Prostate gland (tissue), 2 donors: ENCODE data around the gene EGLN2. TPM values are rescaled to one million over a fixed set of nuclear protein-coding genes. Genes with fewer than 3 reads are reported as not detected.
A peak's percentile ranks its signal among the peaks of the same experiment; 100 is the strongest.

Experiments
- DNase-seq: peaks from one replicate; pipeline ENCODE4 v3.0.0-alpha.2; 2019; ENCODE audit warnings: low spot score
- H3K27ac ChIP-seq, 2 donors: fragments of 200-600 bp; sonication (generic); 2 replicates each; pipeline ENCODE4 v1.5.1; 2017 to 2019
- H3K27me3 ChIP-seq: fragments of 200-600 bp; sonication (generic); replicated peaks from 2 replicates; pipeline ENCODE4 v1.5.1; 2019; ENCODE audit not compliant: insufficient read depth
- H3K36me3 ChIP-seq, 2 donors: fragments of 200-600 bp; sonication (generic); 1 replicate in 1 of 2; 2 replicates in 1 of 2; pipeline versions ENCODE4 v1.5.1 to v1.8.1; 2017 to 2019
- H3K4me1 ChIP-seq: fragments of 200-600 bp; sonication (generic); replicated peaks from 2 replicates; pipeline ENCODE4 v1.5.1; 2019
- H3K4me3 ChIP-seq, 2 donors: fragments of 200-600 bp; sonication (generic); 2 replicates each; pipeline ENCODE4 v1.5.1; 2017 to 2019
- H3K9me3 ChIP-seq: fragments of 200-600 bp; sonication (generic); 2 replicates; pipeline ENCODE4 v1.5.1; 2017
- CTCF ChIP-seq, 4 experiments: fragments of 200-600 bp in 2 of 4; fragments of 450-650 bp in 2 of 4; sonication (generic) in 2 of 4; IDR thresholded peaks; 1 replicate in 3 of 4; 2 replicates in 1 of 4; pipeline ENCODE4 v1.5.1; 2016 to 2019; ENCODE audit warnings: antibody characterized with exemption in 4 of 4, mild to moderate bottlenecking in 2 of 4, moderate library complexity in 2 of 4
- POLR2A ChIP-seq: fragments of 450-650 bp; IDR thresholded peaks from one replicate; pipeline ENCODE4 v1.6.1; 2016; ENCODE audit warnings: antibody characterized with exemption, mild to moderate bottlenecking
- POLR2AphosphoS5 ChIP-seq: sonication (generic); formaldehyde crosslinking; IDR thresholded peaks from one replicate; pipeline ENCODE4 v1.6.1; 2017; ENCODE audit warnings: antibody characterized with exemption
- WGBS: methylation state at CpG from one replicate; pipeline ENCODE4 v1.1.5; 2018; 5-methylcytosine and 5-hydroxymethylcytosine counted together
- intact Hi-C: fragments of 100-400 bp; cut with DNase I; formaldehyde crosslinking; loops from one replicate; pipeline ENCODE4 v1.14.2; 2022
- total RNA-seq, 2 donors: library from RNA; depleted of rRNA; stranded (reverse); fragments of >200 nt; gene quantifications; one replicate each; pipeline ENCODE4 v1.1.0, GENCODE V29; 2016

Gene EGLN2
- total RNA-seq, 2 donors from 2014 or later, result 62.6 to 213 TPM

- no peak for TF ChIP-seq POLR2AphosphoS5
- TF ChIP-seq POLR2A, result no peak
- no peak for TF ChIP-seq CTCF (IDR thresholded peaks at IDR 0.05)
- Histone ChIP-seq H3K4me1 (peaks cover 43% of the 10 kb centered on the region), H3K36me3 (peaks cover 0 to 6% of the 10 kb centered on the region in 2 donors), H3K4me3 (peak overlapping the region; percentile 77 to 98), H3K9me3 (no peaks in the 10 kb centered on the region), H3K27me3 (no peaks in the 10 kb centered on the region), H3K27ac (peak overlapping the region; percentile 93 to 97)
- DNase-seq, result no peak
- under 1% methylated on average over 40 of the region's 40 CpGs for WGBS
- intact Hi-C loops, result no loop called here
Observed at GRCh38 chr19:40799558-40800338, 757 bp downstream of the EGLN2 start.

GRCh38 chr19:40800339-40800996, 1.5 kb downstream of the EGLN2 start:
- no peaks in the 10 kb centered on the region for H3K9me3 ChIP-seq

GRCh38 chr19:40800997-40801377, 2.0 kb downstream of the EGLN2 start:
- intact Hi-C loops, result no loop called here
- H3K36me3 ChIP-seq, result peaks cover 0 to 6% of the 10 kb centered on the region in 2 donors
- no peaks in the 10 kb centered on the region for H3K9me3 ChIP-seq
- peaks cover 55% of the 10 kb centered on the region for H3K4me1 ChIP-seq
- no peak for DNase-seq
- no peaks in the 10 kb centered on the region for H3K27me3 ChIP-seq
- peak overlapping the region in 1 of 2 donors; percentile 98 for H3K4me3 ChIP-seq
- peak overlapping the region; percentile 93 to 97 for H3K27ac ChIP-seq
- TF ChIP-seq POLR2A, result no peak
- no peak for TF ChIP-seq POLR2AphosphoS5
- 86% methylated on average over 26 of the region's 27 CpGs for WGBS

More at GRCh38 chr19:40800339-40800996, 1.5 kb downstream of the EGLN2 start:
- DNase-seq, result no peak
- no peak for TF ChIP-seq CTCF (IDR thresholded peaks at IDR 0.05)
- TF ChIP-seq POLR2A, result no peak
- no peak for TF ChIP-seq POLR2AphosphoS5
- WGBS, result 52% methylated on average over 27 of the region's 27 CpGs
- H3K4me3 ChIP-seq, result peak overlapping the region; percentile 77 to 98
- H3K36me3 ChIP-seq, result peaks cover 0 to 6% of the 10 kb centered on the region in 2 donors
- peaks cover 49% of the 10 kb centered on the region for H3K4me1 ChIP-seq
- peak overlapping the region; percentile 93 to 97 for H3K27ac ChIP-seq
- intact Hi-C loops, result no loop called here
- H3K27me3 ChIP-seq, result no peaks in the 10 kb centered on the region

GRCh38 chr19:40801426-40802299, 2.7 kb downstream of the EGLN2 start:
- peak overlapping the region; percentile 72 to 97 for H3K27ac ChIP-seq
- intact Hi-C loops, result no loop called here
- peaks cover 0 to 6% of the 10 kb centered on the region in 2 donors for H3K36me3 ChIP-seq
- no peaks in the 10 kb centered on the region for H3K27me3 ChIP-seq
- no peaks in the 10 kb centered on the region for H3K9me3 ChIP-seq
- no peak for DNase-seq
- no peak for TF ChIP-seq POLR2A
- TF ChIP-seq CTCF (IDR thresholded peaks at IDR 0.05), result no peak
- TF ChIP-seq POLR2AphosphoS5, result no peak
- peak overlapping the region in 1 of 2 donors; percentile 6 for H3K4me3 ChIP-seq
- peaks cover 60% of the 10 kb centered on the region for H3K4me1 ChIP-seq
- WGBS, result 43% methylated on average over 13 of the region's 13 CpGs
